ENCODE results near the gene TMEM231.

Gene TMEM231

GRCh38 chr16:75497558-75497957 is 58.5 kb downstream of the TMEM231 start:
- no peak for TF ChIP-seq EZH2phosphoT487 (IDR thresholded peaks at IDR 0.05; ENCODE audit: low read length)
- TF ChIP-seq EZH2 (optimal IDR thresholded peaks at IDR 0.05; ENCODE audit: low read depth, low read length), result no peak
- no peak for TF ChIP-seq CTCF (IDR thresholded peaks at IDR 0.05; ENCODE audit: low read length)
- no peaks in the 10 kb centered on the region for H3F3A ChIP-seq (ENCODE audit: insufficient read depth, low read length)
- no peaks in the 10 kb centered on the region for H3K9me2 ChIP-seq (replicated peaks; ENCODE audit: insufficient read depth, low read length)
- H3K27ac ChIP-seq (ENCODE audit: low read length), result no peak overlapping the region
- no peak overlapping the region for H2AFZ ChIP-seq (ENCODE audit: low read length)
- no peak overlapping the region for H3K4me3 ChIP-seq (ENCODE audit: low read length)
- no peak overlapping the region for H3K9ac ChIP-seq (ENCODE audit: low read length)
- H3K4me1 ChIP-seq (ENCODE audit: low read length), result no peaks in the 10 kb centered on the region
- no peaks in the 10 kb centered on the region for H3K27me3 ChIP-seq (replicated peaks; ENCODE audit: insufficient read depth, low read length)
- H3K36me3 ChIP-seq (replicated peaks; ENCODE audit: insufficient read depth, low read length), result no peaks in the 10 kb centered on the region
- DNase-seq, result no peak
- no peaks in the 10 kb centered on the region for H4K20me1 ChIP-seq (ENCODE audit: insufficient read depth, low read length)
- H3K4me2 ChIP-seq (ENCODE audit: low read depth, low read length), result no peak overlapping the region
- no peaks in the 10 kb centered on the region for H3K9me3 ChIP-seq (replicated peaks; ENCODE audit: insufficient read depth, low read length)
- H3K79me2 ChIP-seq (ENCODE audit: low read length), result no peaks in the 10 kb centered on the region

- H3K4me3 ChIP-seq (ENCODE audit: low read length), result no peak within 1 kb of the TSS
- no peaks in the 10 kb centered on the region for H3F3A ChIP-seq (ENCODE audit: insufficient read depth, low read length)
- H3K9me2 ChIP-seq (replicated peaks; ENCODE audit: insufficient read depth, low read length), result no peaks in the 10 kb centered on the region
- no peak within 1 kb of the TSS for H2AFZ ChIP-seq (ENCODE audit: low read length)
- no peaks in the 10 kb centered on the region for H3K79me2 ChIP-seq (ENCODE audit: low read length)
- no peaks in the 10 kb centered on the region for H3K9me3 ChIP-seq (replicated peaks; ENCODE audit: insufficient read depth, low read length)
- H3K27me3 ChIP-seq (replicated peaks; ENCODE audit: insufficient read depth, low read length), result no peaks in the 10 kb centered on the region
- no peak within 1 kb of the TSS for H3K4me2 ChIP-seq (ENCODE audit: low read depth, low read length)
- no peaks in the 10 kb centered on the region for H3K36me3 ChIP-seq (replicated peaks; ENCODE audit: insufficient read depth, low read length)
- no peaks in the 10 kb centered on the region for H4K20me1 ChIP-seq (ENCODE audit: insufficient read depth, low read length)
- DNase-seq, result no peak
- H3K27ac ChIP-seq (ENCODE audit: low read length), result no peak within 1 kb of the TSS
- TF ChIP-seq EZH2 (optimal IDR thresholded peaks at IDR 0.05; ENCODE audit: low read depth, low read length) (no peak), CTCF (IDR thresholded peaks at IDR 0.05; ENCODE audit: low read length) (no peak), EZH2phosphoT487 (IDR thresholded peaks at IDR 0.05; ENCODE audit: low read length) (no peak)
- no peak within 1 kb of the TSS for H3K9ac ChIP-seq (ENCODE audit: low read length)
- no peaks in the 10 kb centered on the region for H3K4me1 ChIP-seq (ENCODE audit: low read length)
Observed at GRCh38 chr16:75495076-75495674, 60.9 kb downstream of the TMEM231 start, which contains the start of gene CHST6. Gene CHST6 (minus strand): TSS chr16:75495441. CDS start chr16:75479828, 15,613 bp downstream.

- Histone ChIP-seq H3K79me2 (ENCODE audit: low read length) (no peaks in the 10 kb centered on the region), H3K36me3 (replicated peaks; ENCODE audit: insufficient read depth, low read length) (no peaks in the 10 kb centered on the region), H3K9me3 (replicated peaks; ENCODE audit: insufficient read depth, low read length) (no peaks in the 10 kb centered on the region), H3K4me3 (ENCODE audit: low read length) (no peak overlapping the region), H3K9me2 (replicated peaks; ENCODE audit: insufficient read depth, low read length) (no peaks in the 10 kb centered on the region), H3K9ac (ENCODE audit: low read length) (no peak overlapping the region), H3K4me1 (ENCODE audit: low read length) (no peaks in the 10 kb centered on the region), H3K27ac (ENCODE audit: low read length) (no peak overlapping the region), H2AFZ (ENCODE audit: low read length) (no peak overlapping the region), H3F3A (ENCODE audit: insufficient read depth, low read length) (no peaks in the 10 kb centered on the region), H3K27me3 (replicated peaks; ENCODE audit: insufficient read depth, low read length) (no peaks in the 10 kb centered on the region), H3K4me2 (ENCODE audit: low read depth, low read length) (no peak overlapping the region), H4K20me1 (ENCODE audit: insufficient read depth, low read length) (no peaks in the 10 kb centered on the region)
- no peak for TF ChIP-seq EZH2 (optimal IDR thresholded peaks at IDR 0.05; ENCODE audit: low read depth, low read length)
- no peak for TF ChIP-seq CTCF (IDR thresholded peaks at IDR 0.05; ENCODE audit: low read length)
- no peak for TF ChIP-seq EZH2phosphoT487 (IDR thresholded peaks at IDR 0.05; ENCODE audit: low read length)
- no peak for DNase-seq
Observed at GRCh38 chr16:75494661-75495075, 61.4 kb downstream of the TMEM231 start.
